Endothelial cell of umbilical vein (primary cell): ENCODE data around the gene LILRA5. TPM values are rescaled to one million over a fixed set of nuclear protein-coding genes. Genes with fewer than 3 reads are reported as not detected.
"Not testable (repeated sequence)": the region's sequence is repeated elsewhere in the genome, so short reads cannot be mapped to it uniquely, and the experiment has no call there.

Experiments
- BruUV-seq: library from RNA; stranded (reverse); fragments of 400-500 nt; replicated peaks from 2 replicates; lab custom pipeline; 2021; lab: Mats Ljungman, UMichigan
- CTCF ChIA-PET: fragments of 300-600, 350-600 bp; sonication (Branson Sonifier 250); formaldehyde crosslinking; loops from one replicate; lab custom pipeline; 2021; ENCODE audit warnings: antibody characterized with exemption, inconsistent platforms; lab: Charles Lee
- POLR2A ChIA-PET: fragments of 300-600, 350-600 bp; sonication (Branson Sonifier 250); formaldehyde crosslinking; loops from one replicate; lab custom pipeline; 2021; ENCODE audit warnings: antibody characterized with exemption, inconsistent platforms; lab: Charles Lee
- DNase-seq: peaks from one replicate; pipeline ENCODE4 v3.0.0-alpha.2; 2011; ENCODE audit warnings: low read depth, low spot score
- FAIRE-seq: peaks from 2 replicates; lab custom pipeline; 2011; peaks lifted over from hg19 to GRCh38; lab: Jason Lieb, UNC
- H2AFZ ChIP-seq: 2 replicates; pipeline ENCODE4 v1.6.0; 2012; ENCODE audit warnings: low read depth, low read length, control low read depth, inconsistent platforms
- H3K27ac ChIP-seq: 2 replicates; pipeline ENCODE4 v1.5.1; 2011; ENCODE audit warnings: low read depth, mild to moderate bottlenecking, control low read depth, low read length, moderate library complexity; ENCODE audit not compliant: insufficient read depth
- H3K27me3 ChIP-seq, 2 experiments: 2 replicates each; pipeline versions ENCODE4 v1.6.0 to v1.6.1; 2011; ENCODE audit warnings: low read length in 2 of 2, mixed read lengths in 1 of 2; ENCODE audit not compliant: control insufficient read depth in 2 of 2, insufficient read depth in 2 of 2
- H3K36me3 ChIP-seq, 2 experiments: 2 replicates in 1 of 2; 3 replicates in 1 of 2; pipeline ENCODE4 v1.5.1; 2011; ENCODE audit warnings: low read length in 2 of 2, mild to moderate bottlenecking in 1 of 2, moderate library complexity in 1 of 2; ENCODE audit not compliant: control insufficient read depth in 2 of 2, insufficient read depth in 2 of 2; ENCODE audit errors: extremely low read depth in 1 of 2
- H3K4me1 ChIP-seq: 3 replicates; pipeline ENCODE4 v1.5.1; 2011; ENCODE audit warnings: mild to moderate bottlenecking, low read length; ENCODE audit not compliant: control insufficient read depth, insufficient read depth; ENCODE audit errors: extremely low read depth
- H3K4me2 ChIP-seq: 2 replicates; pipeline ENCODE4 v1.6.1; 2011; ENCODE audit warnings: low read length, control low read depth, mixed read lengths; ENCODE audit not compliant: insufficient read depth
- H3K4me3 ChIP-seq, 3 experiments: fragments of 200-600 bp in 1 of 3; sonication (generic), shearing (Covaris generic) in 1 of 3; replicated peaks in 1 of 3; 2 replicates each; pipeline ENCODE4 v1.5.1; 2011 to 2016; ENCODE audit warnings: control low read depth in 3 of 3, low read length in 3 of 3, mild to moderate bottlenecking in 2 of 3, inconsistent platforms in 1 of 3, low read depth in 1 of 3, moderate library complexity in 1 of 3; ENCODE audit not compliant: insufficient read depth in 1 of 3
- H3K79me2 ChIP-seq: 2 replicates; pipeline ENCODE4 v1.6.0; 2012; ENCODE audit warnings: low read length, inconsistent platforms; ENCODE audit not compliant: control insufficient read depth, insufficient read depth
- H3K9ac ChIP-seq: replicated peaks from 2 replicates; pipeline ENCODE3; 2011; ENCODE audit warnings: low read length, control low read depth; ENCODE audit not compliant: insufficient read depth; ENCODE audit errors: extremely low read depth
- H3K9me1 ChIP-seq: replicated peaks from 3 replicates; pipeline ENCODE4 v1.6.0; 2011; ENCODE audit warnings: mild to moderate bottlenecking, low read length; ENCODE audit not compliant: control insufficient read depth, insufficient read depth; ENCODE audit errors: extremely low read depth
- H3K9me3 ChIP-seq: replicated peaks from 2 replicates; pipeline ENCODE4 v1.5.1; 2012; ENCODE audit warnings: low read length, inconsistent platforms; ENCODE audit not compliant: control insufficient read depth, insufficient read depth
- H4K20me1 ChIP-seq: replicated peaks from 2 replicates; pipeline ENCODE3; 2011; ENCODE audit warnings: mild to moderate bottlenecking, low read length; ENCODE audit not compliant: control insufficient read depth, insufficient read depth; ENCODE audit errors: extremely low read depth
- CTCF ChIP-seq, 2 donors: IDR thresholded peaks; 1 replicate in 1 of 2; 2 replicates in 1 of 2; pipeline ENCODE4 v1.5.1; 2011; ENCODE audit warnings: low read length in 2 of 2, mild to moderate bottlenecking in 2 of 2, moderate library complexity in 2 of 2, control low read depth in 1 of 2, inconsistent platforms in 1 of 2, low read depth in 1 of 2; ENCODE audit not compliant: insufficient read depth in 1 of 2; ENCODE audit errors: extremely low read depth in 1 of 2
- EZH2 ChIP-seq: IDR thresholded peaks from 2 replicates; pipeline ENCODE4 v1.6.1; 2012; ENCODE audit warnings: borderline replicate concordance, low read depth, mild to moderate bottlenecking, moderate library complexity, low read length, inconsistent platforms; ENCODE audit not compliant: severe bottlenecking
- FOS ChIP-seq: IDR thresholded peaks from 2 replicates; pipeline ENCODE4 v1.6.1; 2011; ENCODE audit warnings: mild to moderate bottlenecking, low read length, moderate library complexity, borderline replicate concordance; ENCODE audit not compliant: insufficient read depth
- GATA2 ChIP-seq: IDR thresholded peaks from 2 replicates; pipeline ENCODE4 v1.7.0; 2011; ENCODE audit warnings: low read depth, mild to moderate bottlenecking, moderate library complexity, mixed read lengths, low read length; ENCODE audit not compliant: insufficient read length, insufficient read depth
- JUN ChIP-seq: IDR thresholded peaks from 2 replicates; pipeline ENCODE4 v1.6.1; 2011; ENCODE audit warnings: borderline replicate concordance, low read depth; ENCODE audit not compliant: insufficient read length, insufficient read depth
- MAX ChIP-seq: IDR thresholded peaks from 2 replicates; pipeline ENCODE4 v1.6.1; 2011; ENCODE audit not compliant: insufficient read depth, insufficient read length
- MYC ChIP-seq: IDR thresholded peaks from one replicate; pipeline ENCODE4 v1.6.1; 2011; ENCODE audit warnings: mild to moderate bottlenecking, low read depth, low read length
- POLR2A ChIP-seq: IDR thresholded peaks from 2 replicates; pipeline ENCODE4 v1.6.1; 2012; ENCODE audit warnings: low read depth, mild to moderate bottlenecking, control low read depth, low read length
- POLR2AphosphoS5 ChIP-seq: IDR thresholded peaks from 2 replicates; pipeline ENCODE4 v1.6.1; 2012; ENCODE audit warnings: low read depth, mild to moderate bottlenecking, control low read depth, low read length, moderate library complexity; ENCODE audit not compliant: insufficient read depth
- dilution Hi-C: fragments of 300-500 bp; cut with MboI; formaldehyde crosslinking; loops from one replicate; pipeline ENCODE4 v1.15.0; 2019; ENCODE audit warnings: low sequenced_read_pairs; ENCODE audit not compliant: extremely low pct_ligation_motif_present
- intact Hi-C: fragments of 100-400 bp; cut with micrococcal nuclease; formaldehyde crosslinking; loops from one replicate; pipeline ENCODE4 v1.10.0; 2022
- polyA plus RNA-seq, 4 experiments: library from polyadenylated mRNA; depleted of rRNA in 3 of 4; stranded (reverse) in 3 of 4; unstranded in 1 of 4; fragments of >200 nt; gene quantifications; 2 replicates each; pipeline versions ENCODE4 v1.2.1 to v1.2.3, GENCODE V29; 2011 to 2012; ENCODE audit warnings: missing spikeins in 1 of 4
- total RNA-seq: library from RNA; stranded (reverse); gene quantifications from 2 replicates; pipeline ENCODE4 v1.2.3, GENCODE V29; 2021

The LILRA5 gene
- total and polyA plus RNA-seq, 2 donors (not counting 3 experiments of a cell fraction or from before 2014, with no cell fraction given) = not detected

GRCh38 chr19:54279406-54279962, 33.5 kb downstream of the LILRA5 start:
- dilution Hi-C loops (no loop called here), intact Hi-C loops (no loop called here)
- Histone ChIP-seq H3K4me2 (no peak overlapping the region), H3K9ac (no peak overlapping the region), H3K36me3 (no peaks in the 10 kb centered on the region), H3K27ac (no peak overlapping the region), H4K20me1 (no peaks in the 10 kb centered on the region), H3K9me3 (no peaks in the 10 kb centered on the region), H3K27me3 (peaks cover 1 to 6% of the 10 kb centered on the region in 2 experiments), H3K79me2 (no peaks in the 10 kb centered on the region), H3K4me3 (no peak overlapping the region), H2AFZ (no peak overlapping the region), H3K9me1 (no peaks in the 10 kb centered on the region), H3K4me1 (no peaks in the 10 kb centered on the region)
- no TSS peak for BruUV-seq
- DNase-seq (no peak), FAIRE-seq (no peak)
- no peak for TF ChIP-seq CTCF (IDR thresholded peaks at IDR 0.05; ENCODE audit: extremely low read depth in 1 of 2, insufficient read depth in 1 of 2, low read depth in 1 of 2, low read length in 2 of 2)
- TF ChIP-seq MYC = no peak
- no peak for TF ChIP-seq EZH2
- TF ChIP-seq GATA2 = no peak
- no peak for TF ChIP-seq POLR2AphosphoS5
- no peak for TF ChIP-seq POLR2A
- no peak for TF ChIP-seq JUN
- TF ChIP-seq FOS = no peak
- no peak for TF ChIP-seq MAX
- ChIA-PET CTCF (interaction anchor here (2.2 kb wide), 1 partner anchor 13 kb away, joined by 7 read pairs; no protein-coding TSS in a partner anchor), POLR2A (no interaction called here)

GRCh38 chr19:54278571-54279195, 34.3 kb downstream of the LILRA5 start:
- H3K9ac ChIP-seq, H3K4me2 ChIP-seq, intact Hi-C loops, H3K9me3 ChIP-seq, H3K9me1 ChIP-seq, POLR2A ChIA-PET, H4K20me1 ChIP-seq, H2AFZ ChIP-seq, H3K36me3 ChIP-seq, H3K79me2 ChIP-seq, H3K27me3 ChIP-seq, H3K4me1 ChIP-seq, FAIRE-seq, DNase-seq, BruUV-seq, H3K4me3 ChIP-seq, dilution Hi-C loops, H3K27ac ChIP-seq: not testable (repeated sequence)
- CTCF ChIA-PET = interaction anchor here (2.2 kb wide), 1 partner anchor 13 kb away, joined by 7 read pairs; no protein-coding TSS in a partner anchor
